22Rv1 (cell line): ENCODE data around the gene CHST13.

ENCODE experiments used
- CTCF ChIP-seq: fragments of 450-650 bp; IDR thresholded peaks from 2 replicates; pipeline ENCODE4 v1.5.1; 2017; ENCODE audit warnings: mild to moderate bottlenecking
- ZFX ChIP-seq: fragments of 450-650 bp; IDR thresholded peaks from 2 replicates; pipeline ENCODE4 v1.6.1; 2017; ENCODE audit warnings: antibody characterized with exemption, borderline replicate concordance

- TF ChIP-seq CTCF: no peak
- no peak for TF ChIP-seq ZFX
Measured at GRCh38 chr3:126501054-126501453, 22.9 kb upstream of the CHST13 start.
